Measurements from ENCODE around the gene DENND2D. TPM values are rescaled to one million over a fixed set of nuclear protein-coding genes. Genes with fewer than 3 reads are reported as not detected.

DENND2D gene
- polyA plus RNA-seq (not detected in 2 replicates), polyA minus RNA-seq (not detected in 2 replicates)

GRCh38 chr1:111199881-111200801, at the start of gene DENND2D:
DENND2D (minus strand) TSS chr1:111200646; CDS start chr1:111200459, 187 bp downstream.
- Histone ChIP-seq H3K27me3 (ENCODE audit: insufficient read depth, low read depth, low read length) (peaks cover 28% of the 10 kb centered on the region), H2AFZ (ENCODE audit: low read depth, low read length) (no peak within 1 kb of the TSS), H3K9me3 (ENCODE audit: low read length) (no peaks in the 10 kb centered on the region), H3K79me2 (replicated peaks; ENCODE audit: insufficient read depth, low read length) (no peaks in the 10 kb centered on the region), H3K36me3 (ENCODE audit: insufficient read depth, low read length) (no peaks in the 10 kb centered on the region), H3K4me2 (ENCODE audit: low read length) (no peak within 1 kb of the TSS), H3F3A (ENCODE audit: insufficient read depth, low read length, poor library complexity, severe bottlenecking) (no peaks in the 10 kb centered on the region), H4K20me1 (ENCODE audit: insufficient read depth) (no peaks in the 10 kb centered on the region), H3K9me2 (ENCODE audit: insufficient read depth, low read length) (no peaks in the 10 kb centered on the region), H3K9ac (ENCODE audit: low read length) (no peak within 1 kb of the TSS), H3K4me3 (ENCODE audit: low read length) (no peak within 1 kb of the TSS), H3K27ac (ENCODE audit: low read length) (no peak within 1 kb of the TSS)
- TF ChIP-seq CTCF (IDR thresholded peaks at IDR 0.05; ENCODE audit: poor library complexity, severe bottlenecking) (no peak), EZH2 (IDR thresholded peaks at IDR 0.05; ENCODE audit: borderline replicate concordance, insufficient read depth, low read length, poor library complexity, severe bottlenecking) (no peak), RAD21 (conservative IDR thresholded peaks at IDR 0.05) (no peak), REST (IDR thresholded peaks at IDR 0.05; ENCODE audit: borderline replicate concordance) (no peak)

- Histone ChIP-seq H3K4me2 (ENCODE audit: low read length) (no peak overlapping the region), H3K4me3 (ENCODE audit: low read length) (no peak overlapping the region)
- no peak for TF ChIP-seq EZH2 (IDR thresholded peaks at IDR 0.05; ENCODE audit: borderline replicate concordance, insufficient read depth, low read length, poor library complexity, severe bottlenecking)
- no peak for TF ChIP-seq MXI1 (conservative IDR thresholded peaks at IDR 0.05; ENCODE audit: poor library complexity, severe bottlenecking)
- TF ChIP-seq REST (IDR thresholded peaks at IDR 0.05; ENCODE audit: borderline replicate concordance): no peak
- no peak for TF ChIP-seq RAD21 (conservative IDR thresholded peaks at IDR 0.05)
- TF ChIP-seq POLR2AphosphoS5 (IDR thresholded peaks at IDR 0.05): no peak
- no peak for TF ChIP-seq TAF1 (IDR thresholded peaks at IDR 0.05; ENCODE audit: low read depth)
- TF ChIP-seq EP300 (conservative IDR thresholded peaks at IDR 0.05; ENCODE audit: poor library complexity, severe bottlenecking): no peak
- no peak for TF ChIP-seq SMC3 (conservative IDR thresholded peaks at IDR 0.05; ENCODE audit: poor library complexity)
- no peak for TF ChIP-seq CTCF (IDR thresholded peaks at IDR 0.05; ENCODE audit: poor library complexity, severe bottlenecking)
Measured at GRCh38 chr1:111249960-111250359, 49.5 kb upstream of the DENND2D start.

More at GRCh38 chr1:111249960-111250359, 49.5 kb upstream of the DENND2D start:
- Histone ChIP-seq H3K36me3 (ENCODE audit: insufficient read depth, low read length) (no peaks in the 10 kb centered on the region), H3F3A (ENCODE audit: insufficient read depth, low read length, poor library complexity, severe bottlenecking) (no peaks in the 10 kb centered on the region), H3K79me2 (replicated peaks; ENCODE audit: insufficient read depth, low read length) (no peaks in the 10 kb centered on the region), H2AFZ (ENCODE audit: low read depth, low read length) (no peak overlapping the region), H3K27me3 (ENCODE audit: insufficient read depth, low read depth, low read length) (no peaks in the 10 kb centered on the region), H3K9me3 (ENCODE audit: low read length) (no peaks in the 10 kb centered on the region), H3K9me2 (ENCODE audit: insufficient read depth, low read length) (no peaks in the 10 kb centered on the region), H3K9ac (ENCODE audit: low read length) (no peak overlapping the region), H4K20me1 (ENCODE audit: insufficient read depth) (no peaks in the 10 kb centered on the region), H3K27ac (ENCODE audit: low read length) (no peak overlapping the region)

All from neural cell (in vitro differentiated cells).